Inflammatory macrophage treated with lipopolysaccharide for 4 hours (primary cell): ENCODE measurements around the gene USH2A.
"Not testable (repeated sequence)": the region's sequence is repeated elsewhere in the genome, so short reads cannot be mapped to it uniquely, and the experiment has no call there.

Experiments used
- DNase-seq: peaks from one replicate; pipeline ENCODE4 v3.0.0-alpha.2; 2020

USH2A gene

DNA sequence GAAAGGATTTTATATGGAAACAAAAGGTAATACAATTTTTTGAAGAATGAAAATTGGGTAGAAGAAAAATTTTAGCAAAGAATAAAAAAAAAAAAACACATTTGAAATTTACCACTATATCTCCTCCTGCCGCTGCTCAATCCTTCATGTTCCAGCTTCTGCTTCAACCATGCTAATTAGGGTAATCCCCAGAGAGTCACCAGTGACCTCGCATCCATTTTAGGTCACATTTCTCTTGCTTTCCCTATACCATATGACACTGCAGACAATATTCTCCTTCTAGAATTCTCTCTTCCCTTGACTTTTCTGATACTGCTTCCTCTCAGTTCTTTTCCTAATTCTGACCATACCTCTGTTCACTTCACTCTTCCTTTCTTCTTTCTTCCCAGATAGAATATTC is 237.1 kb downstream of the USH2A start:
- peak; percentile 3 for DNase-seq

DNA sequence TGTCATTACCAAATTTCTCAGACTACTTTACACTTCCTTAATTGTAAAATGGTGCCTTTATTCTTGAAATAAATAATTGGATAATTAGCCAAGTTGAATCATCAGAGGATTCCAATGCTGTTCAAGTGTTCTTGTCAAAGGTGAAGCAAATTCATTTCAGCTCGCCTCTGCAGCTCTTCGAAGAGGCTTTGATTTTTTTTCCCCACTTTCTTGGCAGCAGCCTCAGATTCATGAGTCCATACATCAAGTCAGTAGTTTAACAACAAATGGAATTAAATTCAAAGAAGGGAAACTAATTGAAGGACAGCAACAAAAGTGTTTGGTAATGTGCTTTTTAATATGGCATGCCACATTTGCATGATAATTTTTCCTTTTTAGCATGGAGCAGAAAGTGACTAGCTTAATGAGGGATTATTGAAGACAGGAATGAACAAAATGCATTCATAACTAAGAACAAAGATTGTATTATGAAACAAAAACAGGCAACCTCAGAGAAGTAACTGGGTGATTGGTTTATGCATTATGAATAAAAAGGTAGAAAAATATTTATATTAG is 239.0 kb downstream of the USH2A start:
- no peak for DNase-seq

DNA sequence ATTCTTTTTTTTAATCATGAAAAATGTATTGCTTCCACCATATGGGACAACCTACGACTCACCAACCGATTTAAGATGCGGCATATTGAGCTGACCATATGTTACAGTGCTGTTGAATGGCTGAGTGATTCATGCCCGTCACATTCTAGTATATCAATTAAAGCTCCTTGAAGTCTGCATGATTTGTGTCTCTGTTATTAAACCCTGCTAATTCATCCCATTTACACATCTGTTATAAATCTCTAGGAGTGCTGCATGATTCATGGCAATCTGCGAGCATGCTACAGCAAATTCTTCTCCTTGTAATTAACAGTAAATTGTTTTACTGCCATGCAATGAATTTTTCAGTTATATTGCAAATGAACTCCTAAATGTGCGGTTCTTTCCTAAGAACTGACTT is 239.8 kb downstream of the USH2A start:
- DNase-seq, result no peak

DNA sequence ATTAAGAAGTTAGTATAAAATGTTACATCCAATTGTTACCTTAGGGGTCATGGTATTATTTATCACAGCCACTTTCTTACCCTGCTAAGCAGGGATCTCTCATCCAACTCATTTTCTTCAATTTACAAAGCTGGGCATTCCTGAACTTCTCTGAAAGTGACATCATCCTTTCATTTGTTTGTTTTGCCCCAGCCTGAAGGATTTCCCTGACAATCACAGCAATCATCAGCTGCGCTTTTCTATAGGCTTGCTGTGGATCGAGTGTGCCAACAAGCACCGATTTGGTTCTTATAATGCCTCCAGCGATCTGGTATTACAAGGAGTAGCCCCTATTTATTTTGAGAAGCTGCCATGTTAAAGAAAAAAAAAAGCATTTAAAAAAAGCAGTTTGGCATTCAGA is 240.2 kb downstream of the USH2A start:
- no peak for DNase-seq

DNA sequence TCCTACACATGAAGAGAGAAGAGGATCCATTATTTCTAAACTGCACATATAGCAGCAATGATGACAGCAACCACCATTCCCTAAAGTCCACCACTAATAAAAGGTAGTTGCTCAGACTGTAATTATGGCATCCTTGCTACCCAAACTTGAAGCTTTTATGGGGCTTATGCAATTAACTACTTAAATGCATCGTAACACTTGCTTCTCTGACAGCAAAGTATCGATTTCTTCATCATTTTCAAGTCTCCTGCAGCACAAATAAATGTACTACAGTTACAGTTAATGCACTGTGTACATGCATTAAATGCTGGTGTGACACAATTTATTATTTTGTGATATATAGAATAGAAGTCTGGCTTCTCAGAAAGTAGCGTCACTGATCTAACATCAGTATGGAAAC is 241.7 kb downstream of the USH2A start:
- no peak for DNase-seq

DNA sequence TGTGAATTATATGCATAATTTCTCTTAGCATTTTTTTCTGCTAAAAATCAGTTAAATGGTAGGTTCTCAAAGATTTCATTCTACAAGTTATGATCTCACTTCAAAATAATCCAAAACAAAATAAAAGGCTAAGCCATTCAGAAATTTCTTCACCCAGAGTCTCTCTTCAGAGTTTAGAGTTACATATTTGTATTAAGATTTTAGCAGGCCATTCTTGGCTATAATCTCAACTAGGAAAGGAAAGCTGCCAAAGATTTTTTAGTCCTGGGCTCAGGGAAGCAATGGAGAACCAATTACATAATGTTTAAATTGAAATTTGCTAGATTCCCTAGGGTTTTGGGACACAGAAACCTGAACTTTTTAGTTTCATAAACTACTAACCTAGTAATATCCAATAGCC is 245.0 kb downstream of the USH2A start:
- DNase-seq, result no peak

DNA sequence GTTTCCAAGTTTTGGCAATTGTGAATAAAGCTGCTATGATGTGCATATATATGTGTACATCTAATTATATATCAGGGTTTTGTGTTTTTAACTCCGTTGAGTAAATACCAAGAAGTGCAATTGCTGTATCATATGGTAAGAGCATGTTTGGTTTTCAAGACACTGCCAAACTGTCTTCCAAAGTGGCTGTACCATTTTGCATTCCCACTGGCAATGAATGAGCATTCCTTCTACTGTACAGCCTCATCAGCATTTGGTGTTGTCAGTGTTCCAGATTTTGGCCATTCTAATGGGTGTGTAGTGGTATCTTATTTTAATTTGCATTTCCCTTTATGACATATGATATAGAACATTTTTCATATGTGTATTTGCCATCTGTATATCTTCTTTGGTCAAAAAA is 246.3 kb downstream of the USH2A start:
- no peak for DNase-seq

DNA sequence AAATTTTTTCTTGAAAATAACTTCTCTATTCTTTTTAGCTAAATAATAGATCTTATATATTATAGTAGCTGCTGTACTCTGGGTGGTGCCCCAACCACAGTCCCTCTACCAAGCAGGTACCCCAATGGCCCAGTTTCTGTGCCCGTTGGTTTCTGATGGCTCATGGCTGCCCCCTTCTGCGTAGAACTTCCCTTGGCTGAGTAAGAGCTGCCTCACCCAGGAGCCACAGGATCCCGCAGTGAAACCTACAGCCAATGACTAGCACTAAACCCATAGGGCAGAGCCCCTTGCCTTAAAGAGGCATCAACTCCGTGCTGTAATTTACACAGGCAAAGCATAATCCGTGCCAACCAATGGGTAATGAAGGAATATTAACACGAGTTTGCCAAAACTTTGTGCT is 247.5 kb downstream of the USH2A start:
- no peak for DNase-seq

DNA sequence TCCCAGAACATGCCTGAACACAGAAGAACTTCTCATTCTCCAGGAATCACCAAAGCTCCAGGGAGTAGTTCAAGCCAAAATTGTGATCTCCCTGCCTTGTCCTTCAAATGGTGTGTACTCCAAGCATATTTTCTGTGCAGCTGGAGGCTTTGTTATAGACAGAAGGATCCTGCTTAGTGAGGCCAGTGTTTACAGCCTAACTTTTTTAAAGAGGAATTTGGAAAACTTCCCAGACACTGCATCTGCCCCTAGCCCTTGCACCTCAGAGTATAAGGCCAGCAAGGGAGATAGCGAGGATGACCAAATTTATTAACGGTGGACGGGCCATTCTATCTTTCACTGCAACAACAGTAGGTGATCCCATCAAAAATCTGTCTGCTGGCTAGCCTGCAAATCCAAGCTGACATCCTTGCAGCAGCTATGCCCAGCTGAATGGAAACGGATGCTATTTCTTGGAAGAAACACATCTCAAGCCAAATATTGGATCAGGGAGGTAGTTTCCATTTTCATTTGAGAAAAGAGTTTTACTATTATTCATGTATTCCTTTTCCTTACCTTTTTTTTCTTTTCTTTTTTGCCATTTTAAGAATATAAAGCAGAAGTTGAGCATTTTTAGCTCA is 249.8 kb downstream of the USH2A start:
- DNase-seq, result no peak

DNA sequence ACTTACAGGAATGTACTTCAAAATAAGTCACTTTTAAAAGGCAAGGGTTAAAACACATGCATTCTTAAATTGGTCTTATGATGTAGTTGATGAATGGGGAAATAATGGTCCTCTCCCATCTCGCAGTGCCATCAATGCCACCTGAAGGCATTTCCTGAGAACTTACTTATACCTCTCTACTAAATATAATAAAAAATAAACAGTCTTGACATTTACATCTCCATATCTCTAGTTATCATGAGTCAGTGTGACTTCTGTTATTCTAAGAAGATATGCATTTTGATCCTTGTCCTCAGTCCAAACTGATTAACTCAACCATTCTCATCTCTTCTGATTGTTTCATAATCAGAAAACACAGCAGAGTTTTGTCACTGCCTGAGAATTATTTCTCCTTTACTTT is 253.9 kb downstream of the USH2A start:
- DNase-seq, result no peak

DNA sequence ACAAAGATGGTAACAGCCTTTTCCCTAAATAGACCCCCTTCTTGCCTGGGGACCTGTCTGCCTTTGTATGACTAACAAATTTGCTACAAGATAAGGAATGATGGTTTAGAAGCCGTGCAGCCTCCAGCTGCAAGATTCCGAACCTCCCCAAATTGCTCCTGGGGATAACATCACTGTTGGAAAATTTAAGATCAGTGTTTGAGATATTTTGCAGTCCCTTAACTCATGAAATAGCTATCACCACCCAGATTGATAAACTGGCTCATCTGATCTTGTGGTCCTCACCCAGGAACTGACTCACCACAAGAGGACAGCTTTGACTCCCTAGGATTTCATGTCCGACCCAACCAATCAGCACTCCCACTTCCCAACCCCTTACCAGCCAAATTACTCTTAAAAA is 254.7 kb downstream of the USH2A start:
- no peak for DNase-seq

DNA sequence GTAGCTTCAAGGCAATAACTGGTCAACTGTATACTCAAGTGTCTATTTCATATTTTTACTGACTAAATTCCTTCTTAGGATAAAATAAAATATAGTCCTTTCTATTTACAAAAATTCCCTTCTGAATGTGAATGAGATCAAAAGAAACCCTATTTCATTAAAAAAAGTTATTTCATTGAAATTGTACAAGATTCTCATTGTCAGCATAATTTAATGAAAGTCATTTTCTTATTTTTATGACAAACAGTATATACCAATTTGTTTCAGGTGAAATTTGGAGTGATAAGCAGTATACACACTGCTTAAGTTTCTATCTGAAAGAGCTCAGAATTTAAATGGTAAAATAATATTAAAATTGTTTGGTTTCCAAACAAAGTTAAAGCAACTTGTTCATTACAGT is 269.2 kb downstream of the USH2A start:
- no peak for DNase-seq

DNA sequence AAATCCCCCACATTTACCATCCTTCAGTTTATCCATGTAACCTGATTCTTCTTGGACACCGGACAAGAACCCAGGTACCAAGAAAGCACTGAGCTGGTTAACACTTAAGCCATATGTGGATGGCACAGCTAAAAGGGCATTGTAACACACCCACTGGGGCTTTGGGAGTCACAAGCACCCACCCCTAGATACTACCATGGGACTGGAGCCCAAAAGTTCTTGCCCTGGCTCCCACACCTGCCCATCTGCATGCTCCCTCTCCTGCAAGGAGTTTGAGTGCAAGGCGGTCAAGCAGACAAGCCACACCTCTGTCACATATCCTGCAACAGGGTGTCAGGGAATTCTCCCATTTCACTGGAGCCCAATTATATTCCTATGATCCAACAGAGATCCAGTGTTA is 270.1 kb downstream of the USH2A start:
- DNase-seq, result no peak

DNA sequence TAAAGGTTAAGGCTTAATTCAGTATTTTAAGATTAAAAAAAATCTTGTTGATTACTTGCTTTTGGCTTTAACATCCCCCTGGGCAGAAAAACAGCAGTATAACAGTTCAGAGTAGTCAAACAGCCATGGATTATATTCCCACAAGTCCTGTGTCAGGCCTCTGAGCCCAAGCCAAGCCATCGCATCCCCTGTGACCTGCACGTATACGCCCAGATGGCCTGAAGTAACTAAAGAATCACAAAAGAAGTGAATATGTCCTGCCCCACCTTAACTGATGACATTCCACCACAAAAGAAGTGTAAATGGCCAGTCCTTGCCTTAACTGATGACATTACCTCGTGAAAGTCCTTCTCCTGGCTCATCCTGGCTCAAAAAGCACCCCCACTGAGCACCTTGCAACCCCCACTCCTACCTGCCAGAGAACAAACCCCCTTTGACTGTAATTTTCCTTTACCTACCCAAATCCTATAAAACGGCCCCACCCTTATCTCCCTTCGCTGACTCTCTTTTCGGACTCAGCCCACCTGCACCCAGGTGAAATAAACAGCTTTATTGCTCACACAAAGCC is 277.7 kb downstream of the USH2A start:
- DNase-seq, result not testable (repeated sequence)

DNA sequence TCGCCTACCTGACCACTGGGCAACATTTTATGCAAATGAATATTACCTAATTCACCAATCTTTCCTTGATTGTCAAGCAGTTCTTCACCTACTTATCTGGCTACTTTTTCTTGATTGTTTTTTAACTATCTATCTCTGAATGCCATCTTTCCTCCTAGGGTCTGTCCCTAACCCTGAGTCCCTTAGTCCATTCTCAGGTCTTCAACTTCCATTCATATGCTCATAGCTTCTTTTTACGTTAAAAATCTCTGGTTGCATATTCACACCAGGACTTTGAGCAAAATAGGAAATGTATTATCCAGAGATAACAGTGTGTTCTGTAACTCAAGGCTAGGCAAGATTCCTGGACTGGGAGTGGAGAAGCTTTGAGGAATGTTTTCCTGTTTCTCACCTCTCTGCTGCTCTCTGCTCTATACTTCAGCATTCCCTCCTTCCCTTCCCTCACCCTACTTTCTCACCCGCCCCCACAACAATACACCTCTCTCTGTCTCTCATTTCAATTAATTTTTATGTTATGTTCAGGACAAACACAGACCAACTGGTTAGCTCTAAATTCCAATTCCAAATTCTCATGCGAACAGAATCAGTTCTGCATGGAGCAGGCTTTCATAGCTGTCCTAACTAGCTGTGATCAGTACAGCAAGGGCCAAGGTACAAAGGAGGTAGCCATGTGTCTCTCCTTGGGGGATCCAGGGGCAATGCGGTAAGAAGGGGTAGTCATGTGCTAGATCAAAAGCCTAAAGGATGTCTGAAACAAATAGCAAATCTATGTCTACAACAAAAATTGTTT is 278.4 kb downstream of the USH2A start:
- DNase-seq, result no peak

DNA sequence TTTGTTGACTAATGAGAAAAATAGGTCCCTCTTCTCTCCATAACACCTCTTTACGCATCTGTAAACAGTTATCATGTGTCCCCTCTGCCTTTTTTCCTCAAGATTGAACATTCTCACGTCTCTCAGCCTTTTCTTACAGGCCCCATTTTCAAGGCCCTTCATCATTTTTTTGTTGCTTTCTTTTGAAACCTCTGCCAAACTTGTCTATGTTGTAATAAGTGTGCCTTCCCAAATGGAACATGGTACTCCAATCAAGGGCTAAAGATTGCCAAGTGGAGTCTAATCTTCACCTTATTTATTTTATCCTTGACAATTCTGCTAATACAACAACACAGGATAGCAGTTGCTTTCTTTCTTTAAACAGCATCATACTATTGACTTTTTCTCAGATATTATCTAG is 280.3 kb downstream of the USH2A start:
- no peak for DNase-seq

DNA sequence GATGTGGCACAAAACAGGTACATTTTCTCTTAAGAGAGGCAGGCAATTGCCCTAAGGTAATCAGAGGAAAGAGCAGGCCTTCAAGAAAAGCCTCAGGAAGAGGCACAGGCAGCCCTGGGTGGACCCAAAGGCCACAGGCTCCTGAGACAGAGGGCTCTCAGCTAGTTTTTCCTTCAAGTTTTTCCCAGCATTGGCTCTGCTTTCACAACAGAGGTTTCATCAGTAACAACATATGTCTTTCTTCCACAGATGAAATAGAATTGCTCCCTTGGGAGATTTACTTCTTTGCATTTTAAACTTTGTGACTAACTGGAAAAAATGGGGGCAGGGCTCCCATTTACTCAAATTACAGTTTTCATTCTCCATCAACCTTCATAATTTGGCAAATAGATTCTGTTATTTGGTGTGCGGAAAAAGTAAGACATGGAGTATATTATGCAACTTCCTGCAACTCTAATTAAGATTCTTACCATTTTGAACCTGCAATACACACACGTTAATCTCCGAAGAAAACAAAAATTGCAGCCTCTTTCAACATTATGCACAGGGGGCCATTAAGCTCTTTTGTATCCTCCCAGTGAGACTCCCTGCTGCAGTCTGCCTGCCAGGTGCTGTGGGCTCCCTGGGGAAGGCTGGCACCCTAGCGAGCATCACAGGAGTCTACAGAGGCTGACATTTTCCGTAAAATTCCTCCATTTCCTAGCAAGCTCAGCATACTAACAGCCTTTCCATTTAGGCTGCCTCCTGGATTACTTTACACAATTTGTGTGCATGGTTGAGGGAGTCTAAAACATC is 282.3 kb downstream of the USH2A start:
- no peak for DNase-seq

DNA sequence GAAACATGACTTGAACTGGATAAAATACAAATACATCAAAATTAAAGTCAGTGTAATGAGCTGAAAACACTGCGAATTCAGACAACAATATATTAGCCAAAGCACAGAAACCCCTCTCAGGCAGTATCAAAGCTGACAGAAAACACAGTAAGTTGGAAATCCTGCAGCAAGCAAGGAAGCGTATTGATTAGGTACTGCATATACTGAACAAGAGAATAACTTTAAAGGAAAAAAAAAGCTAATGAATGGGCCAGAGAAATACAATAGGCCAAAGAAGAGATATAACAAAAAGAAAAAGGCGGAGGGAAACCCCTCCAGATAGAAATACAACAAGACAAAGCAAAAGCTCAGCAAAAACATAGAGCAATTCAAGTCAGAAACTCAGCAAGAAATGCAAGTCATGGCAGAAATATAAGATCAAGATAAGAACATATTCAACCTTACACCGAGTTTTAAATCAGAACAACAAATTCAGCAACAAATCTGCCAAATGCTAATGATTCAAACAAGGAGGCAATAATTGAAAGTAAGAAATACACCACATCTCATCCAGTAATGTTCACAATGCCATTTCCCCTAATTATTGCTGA is 299.0 kb downstream of the USH2A start:
- no peak for DNase-seq

DNA sequence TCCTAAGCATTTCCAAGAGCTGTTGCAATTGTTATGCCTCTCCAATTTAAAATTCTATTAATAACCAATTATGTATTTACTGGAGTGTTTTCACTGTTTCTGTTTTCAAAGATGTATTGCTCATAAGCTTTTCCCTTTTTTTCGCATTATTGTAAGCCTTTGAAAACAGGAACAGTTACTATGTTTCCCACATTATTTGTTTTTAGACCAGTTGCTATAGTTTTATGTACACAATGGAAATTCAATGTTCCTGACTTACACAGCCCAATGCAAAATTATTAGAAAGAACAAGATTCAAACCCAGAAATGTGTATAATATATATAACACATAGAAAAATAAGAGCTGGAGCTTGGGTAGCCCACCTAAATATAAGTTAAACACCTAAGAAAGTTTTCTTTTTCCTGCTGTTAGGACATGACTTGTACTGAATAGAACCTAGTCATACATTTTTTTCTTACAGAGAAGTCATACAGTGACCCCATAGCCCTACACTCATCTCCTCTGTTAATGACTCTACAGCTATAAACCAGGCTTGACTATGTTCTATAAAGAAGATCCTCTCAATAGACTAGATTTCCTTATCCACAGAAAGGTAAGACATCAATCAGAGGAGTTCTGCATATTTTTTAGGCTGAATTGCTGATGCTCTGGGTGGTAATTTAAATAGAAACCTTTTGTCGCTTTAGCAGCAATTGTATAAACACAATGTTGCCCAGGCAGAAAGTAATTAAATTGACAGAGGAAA is 299.6 kb downstream of the USH2A start:
- no peak for DNase-seq

DNA sequence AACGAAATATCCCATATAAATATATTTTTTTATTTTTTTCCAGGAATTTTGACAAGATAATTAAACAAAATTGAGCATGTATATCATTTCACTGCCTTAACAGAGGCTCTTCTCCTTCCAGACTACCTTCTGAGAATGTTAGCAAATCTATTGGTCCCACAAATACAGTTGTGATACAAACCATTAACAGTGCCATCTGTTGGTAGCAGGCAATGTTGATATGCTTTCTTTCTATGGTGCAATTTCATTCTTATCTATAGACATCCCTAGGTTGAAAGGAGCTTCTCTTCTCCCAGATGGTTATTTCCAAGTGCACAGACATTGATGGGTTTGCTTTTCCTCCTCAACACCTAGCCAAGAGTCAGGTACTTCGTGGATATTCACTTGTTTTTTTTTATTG is 303.6 kb downstream of the USH2A start:
- peak; percentile 39 for DNase-seq

DNA sequence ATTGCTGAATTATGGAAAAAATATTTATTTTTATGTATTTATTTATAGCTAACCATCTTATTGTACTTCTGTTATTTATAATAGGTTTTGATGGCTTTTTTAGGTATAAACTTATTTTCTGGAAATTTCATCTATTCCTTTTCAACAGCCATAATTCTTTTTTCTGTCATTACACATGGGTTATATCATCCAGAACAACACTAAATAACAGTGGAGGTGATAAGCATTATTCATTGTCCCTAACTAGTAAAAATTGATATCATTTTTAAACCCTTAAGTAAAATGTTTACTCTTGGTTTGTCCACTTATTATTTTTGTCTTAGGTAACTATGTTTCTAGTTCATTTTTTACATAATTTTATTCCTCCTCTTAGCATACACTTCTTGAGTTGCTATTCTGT is 309.1 kb downstream of the USH2A start:
- DNase-seq, result no peak

DNA sequence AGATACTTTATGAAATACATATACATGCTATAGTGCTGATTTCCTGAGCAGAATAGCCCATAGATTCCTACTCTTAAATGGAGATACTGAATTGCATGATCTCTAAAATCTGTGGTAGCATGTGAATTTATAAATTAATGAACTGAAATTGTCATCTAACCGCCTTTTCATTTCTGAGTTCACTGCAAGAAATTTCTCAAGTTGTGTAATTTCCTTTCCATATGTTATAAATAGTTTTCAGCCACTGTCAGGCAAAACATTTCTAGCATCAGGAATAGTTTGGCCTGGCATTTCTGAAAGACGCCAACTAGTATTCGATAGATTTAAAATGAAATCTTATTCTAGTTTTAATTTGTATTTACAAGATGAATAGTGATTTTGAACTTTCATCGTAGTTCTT is 310.1 kb downstream of the USH2A start:
- peak; percentile 31 for DNase-seq
